Activated CD8-positive, alpha-beta T cell treated with anti-CD3 and anti-CD28 coated beads for 36 hours (primary cell): ENCODE data around the gene TCEAL2. TPM values are rescaled to one million over a fixed set of nuclear protein-coding genes. Genes with fewer than 3 reads are reported as not detected.

Source experiments
- ATAC-seq: fragments of 200-7000 bp; cut with Tn5 transposase; one replicate; pipeline ENCODE4 v1.10.0; 2021; ENCODE audit warnings: mild to moderate bottlenecking, moderate library complexity
- CTCF ChIA-PET: fragments of 350-600 bp; sonication (Branson Sonifier 250); formaldehyde crosslinking; loops from one replicate; lab custom pipeline; 2021; ENCODE audit warnings: antibody characterized with exemption; lab: Charles Lee
- POLR2A ChIA-PET: fragments of 350-600 bp; sonication (Branson Sonifier 250); formaldehyde crosslinking; loops from one replicate; lab custom pipeline; 2021; ENCODE audit warnings: antibody characterized with exemption; lab: Charles Lee
- DNase-seq: peaks from one replicate; pipeline ENCODE4 v3.0.0-alpha.2; 2020
- H3K27ac Mint-ChIP-seq: one replicate; pipeline ENCODE4 v1.8.0; 2021; ENCODE audit warnings: mild to moderate bottlenecking, mixed read lengths
- H3K27me3 Mint-ChIP-seq: one replicate; pipeline ENCODE4 v1.8.0; 2021; ENCODE audit warnings: mixed read lengths
- H3K36me3 Mint-ChIP-seq: one replicate; pipeline ENCODE4 v1.8.0; 2021; ENCODE audit warnings: low read depth, mixed read lengths
- H3K4me1 Mint-ChIP-seq: one replicate; pipeline ENCODE4 v1.8.0; 2021; ENCODE audit warnings: low read depth, mixed read lengths
- H3K4me3 Mint-ChIP-seq: one replicate; pipeline ENCODE4 v1.8.0; 2021; ENCODE audit warnings: mild to moderate bottlenecking, moderate library complexity, mixed read lengths
- H3K9me3 Mint-ChIP-seq: one replicate; pipeline ENCODE4 v1.8.0; 2021; ENCODE audit warnings: mixed read lengths
- intact Hi-C: fragments of 100-400 bp; cut with micrococcal nuclease; formaldehyde crosslinking; loops from one replicate; pipeline ENCODE4 v1.10.0; 2022
- total RNA-seq, 2 experiments: library from RNA; stranded (reverse); gene quantifications; one replicate each; pipeline ENCODE4 v1.2.3, GENCODE V29; 2021
- TF ChIP-seq, protein P1 (sequence below): fragments of 200-600 bp; IDR thresholded peaks from one replicate; pipeline ENCODE4 v1.8.0; 2022; ENCODE audit warnings: antibody characterized with exemption, mild to moderate bottlenecking

The TCEAL2 gene
- total RNA-seq, 2 experiments from 2014 or later = 0.41 TPM; not detected in 1

DNA sequence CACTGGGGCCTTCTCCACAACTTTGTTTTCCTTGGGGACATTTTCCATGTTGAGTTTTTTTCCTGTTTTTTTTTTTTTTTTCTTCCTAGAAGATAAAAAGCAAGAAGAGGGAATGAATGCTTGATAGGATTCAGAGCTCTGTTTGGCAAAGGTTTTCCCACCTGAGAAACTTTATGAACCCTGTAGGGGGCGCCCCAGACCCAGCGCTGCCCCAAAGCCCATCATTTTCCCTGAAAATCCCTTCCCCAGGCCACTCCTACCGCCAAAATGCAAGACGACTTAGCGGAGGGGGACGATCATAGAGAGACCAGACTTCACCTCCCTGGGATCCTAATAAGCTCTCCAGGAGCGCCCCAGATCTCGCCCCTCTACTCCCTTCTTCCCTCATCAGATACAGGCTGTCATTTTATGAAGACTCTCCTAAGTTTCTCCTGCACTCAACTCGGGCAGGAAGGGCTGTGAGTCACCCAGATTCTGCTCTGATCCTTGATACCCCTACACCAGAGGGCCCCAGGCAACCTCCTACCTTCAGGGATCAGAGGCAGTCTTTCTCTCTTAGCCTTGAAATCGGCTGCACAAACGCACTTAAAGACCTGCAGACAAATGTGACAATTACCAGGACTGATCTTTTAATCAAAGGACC is 28.9 kb downstream of the TCEAL2 start:
- Mint-ChIP-seq H3K4me1 (peaks cover 11% of the 10 kb centered on the region), H3K36me3 (no peaks in the 10 kb centered on the region), H3K9me3 (no peaks in the 10 kb centered on the region), H3K4me3 (peak overlapping the region; percentile 95), H3K27me3 (peaks cover 3% of the 10 kb centered on the region), H3K27ac (peak overlapping the region; percentile 93)
- intact Hi-C loops = no loop called here
- CTCF ChIA-PET = interaction anchor here (1.0 to 1.1 kb wide), 2 partner anchors 10 to 14 kb away, joined by 3 to 4 read pairs; no protein-coding TSS in a partner anchor
- TF ChIP-seq, protein P1, sequence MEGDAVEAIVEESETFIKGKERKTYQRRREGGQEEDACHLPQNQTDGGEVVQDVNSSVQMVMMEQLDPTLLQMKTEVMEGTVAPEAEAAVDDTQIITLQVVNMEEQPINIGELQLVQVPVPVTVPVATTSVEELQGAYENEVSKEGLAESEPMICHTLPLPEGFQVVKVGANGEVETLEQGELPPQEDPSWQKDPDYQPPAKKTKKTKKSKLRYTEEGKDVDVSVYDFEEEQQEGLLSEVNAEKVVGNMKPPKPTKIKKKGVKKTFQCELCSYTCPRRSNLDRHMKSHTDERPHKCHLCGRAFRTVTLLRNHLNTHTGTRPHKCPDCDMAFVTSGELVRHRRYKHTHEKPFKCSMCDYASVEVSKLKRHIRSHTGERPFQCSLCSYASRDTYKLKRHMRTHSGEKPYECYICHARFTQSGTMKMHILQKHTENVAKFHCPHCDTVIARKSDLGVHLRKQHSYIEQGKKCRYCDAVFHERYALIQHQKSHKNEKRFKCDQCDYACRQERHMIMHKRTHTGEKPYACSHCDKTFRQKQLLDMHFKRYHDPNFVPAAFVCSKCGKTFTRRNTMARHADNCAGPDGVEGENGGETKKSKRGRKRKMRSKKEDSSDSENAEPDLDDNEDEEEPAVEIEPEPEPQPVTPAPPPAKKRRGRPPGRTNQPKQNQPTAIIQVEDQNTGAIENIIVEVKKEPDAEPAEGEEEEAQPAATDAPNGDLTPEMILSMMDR = peak; percentile 31
- no peak for ATAC-seq
- POLR2A ChIA-PET = no interaction called here
- DNase-seq = peak; percentile 12

DNA sequence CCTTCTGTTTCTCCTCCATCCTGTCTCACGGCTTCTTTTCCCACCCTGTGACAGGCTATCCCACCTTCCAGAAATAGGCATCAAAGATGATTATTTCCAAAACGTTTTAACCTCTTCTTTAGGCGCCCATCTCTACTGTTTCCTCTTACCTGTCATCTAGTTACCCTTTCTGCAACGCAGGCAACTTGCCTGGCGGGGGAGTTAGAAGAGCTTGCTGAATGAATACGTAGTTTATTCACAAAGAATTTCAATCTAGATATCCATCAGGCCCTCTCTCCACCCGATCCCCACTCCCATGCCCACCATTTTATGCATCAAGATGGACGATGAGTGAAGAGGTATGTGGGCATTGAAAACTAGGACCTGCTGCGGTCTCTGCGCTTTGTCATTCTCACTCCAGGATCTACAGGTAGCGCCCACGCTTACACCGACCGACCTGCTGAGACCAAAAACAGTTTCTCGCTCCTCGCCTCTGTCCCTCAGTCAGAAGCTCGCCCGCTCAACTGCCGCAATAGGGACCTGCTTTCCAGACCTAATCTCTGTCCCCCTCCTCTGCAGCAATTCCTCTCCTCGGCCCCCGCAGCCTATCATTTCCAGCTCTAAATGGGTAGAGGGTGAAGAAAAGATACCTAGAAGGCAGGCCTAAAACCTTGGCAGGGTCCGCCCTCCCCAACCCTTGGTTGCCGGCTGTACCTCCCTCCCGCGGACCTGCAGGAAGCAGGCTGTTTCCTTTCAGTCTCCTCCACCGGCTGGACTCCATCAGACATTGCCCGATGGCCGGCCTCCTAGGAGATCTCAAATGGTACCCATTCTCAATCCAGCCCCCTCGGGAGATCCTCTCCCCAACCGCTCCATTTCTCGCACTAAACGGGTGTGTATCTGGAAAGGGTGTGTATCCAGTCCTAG is 29.7 kb downstream of the TCEAL2 start:
- peak; percentile 45 for DNase-seq
- Mint-ChIP-seq H3K36me3 (no peaks in the 10 kb centered on the region), H3K27me3 (peaks cover 4% of the 10 kb centered on the region), H3K9me3 (no peaks in the 10 kb centered on the region), H3K27ac (peak overlapping the region; percentile 93), H3K4me1 (peaks cover 11% of the 10 kb centered on the region), H3K4me3 (peak overlapping the region; percentile 95)
- intact Hi-C loops = no loop called here
- ATAC-seq = peak; percentile 40
- TF ChIP-seq, protein P1 = no peak
- POLR2A ChIA-PET = no interaction called here
- CTCF ChIA-PET = interaction anchor here (1.1 kb wide), 2 partner anchors 10 to 188 kb away, joined by 3 to 4 read pairs; no protein-coding TSS in a partner anchor

GRCh38 chrX:102155806-102156179 is 30.3 kb downstream of the TCEAL2 start, which contains the start of gene BEX5:
Gene BEX5, minus strand, starts transcription at chrX:102155977. Its CDS starts 1,712 bp downstream, at chrX:102154265.
- ChIA-PET CTCF (interaction anchor here (1.1 kb wide), 1 partner anchor 188 kb away, joined by 3 read pairs; no protein-coding TSS in a partner anchor), POLR2A (no interaction called here)
- intact Hi-C loops = no loop called here

More at GRCh38 chrX:102155806-102156179, 30.3 kb downstream of the TCEAL2 start, which contains the start of gene BEX5:
- no peaks in the 10 kb centered on the region for H3K36me3 Mint-ChIP-seq
- DNase-seq (peak; percentile 70), ATAC-seq (peak; percentile 98)
- H3K27me3 Mint-ChIP-seq = peaks cover 6% of the 10 kb centered on the region
- H3K27ac Mint-ChIP-seq = peak within 1 kb of the TSS; percentile 93
- peaks cover 11% of the 10 kb centered on the region for H3K4me1 Mint-ChIP-seq
- no peaks in the 10 kb centered on the region for H3K9me3 Mint-ChIP-seq
- TF ChIP-seq, protein P1 = no peak
- peak within 1 kb of the TSS; percentile 95 for H3K4me3 Mint-ChIP-seq

Other genes with a start within 250 kb of the TCEAL2 start
- 1 to 10 TPM; 3.3 TPM for gene ZMAT1, start 193.7 kb upstream of the TCEAL2 start, total RNA-seq
- not detected for gene TCEAL6, start 16.8 kb downstream of the TCEAL2 start, total RNA-seq
- gene BEX5, start 30.3 kb downstream of the TCEAL2 start, total RNA-seq = 1 to 10 TPM; 2.9 to 4.2 TPM
- not detected for gene TCP11X1, start 89.6 kb downstream of the TCEAL2 start, total RNA-seq
- not detected for gene NXF2, start 121.5 kb downstream of the TCEAL2 start, total RNA-seq